CD4-positive, alpha-beta T cell treated with Interleukin-6 at 100 ng/mL for 8 hours (primary cell): ENCODE measurements around the gene COL4A4.

Experiments
- DNase-seq: peaks from one replicate; pipeline ENCODE4 v3.0.0-alpha.2; 2020; ENCODE audit warnings: mixed read lengths, low spot score

COL4A4 gene

GRCh38 chr2:227161947-227162346, 2.1 kb downstream of the COL4A4 start:
- no peak for DNase-seq

- DNase-seq = no peak
Observed at GRCh38 chr2:227160164-227160563, 3.8 kb downstream of the COL4A4 start.

- DNase-seq = no peak
Observed at GRCh38 chr2:227154986-227155774, 8.8 kb downstream of the COL4A4 start.

- no peak for DNase-seq
Observed at GRCh38 chr2:227153758-227154486, 10.1 kb downstream of the COL4A4 start.

- no peak for DNase-seq
Observed at GRCh38 chr2:227153307-227153706, 10.7 kb downstream of the COL4A4 start.

- no peak for DNase-seq
Observed at GRCh38 chr2:227152093-227152766, 11.8 kb downstream of the COL4A4 start.

- no peak for DNase-seq
Observed at GRCh38 chr2:227150222-227150936, 13.6 kb downstream of the COL4A4 start.

GRCh38 chr2:227148106-227148505, 15.9 kb downstream of the COL4A4 start:
- DNase-seq = no peak

GRCh38 chr2:227147023-227147422, 17.0 kb downstream of the COL4A4 start:
- DNase-seq = no peak

- DNase-seq = no peak
Observed at GRCh38 chr2:227146456-227146855, 17.5 kb downstream of the COL4A4 start.

GRCh38 chr2:227143895-227144294, 20.1 kb downstream of the COL4A4 start:
- no peak for DNase-seq

GRCh38 chr2:227141301-227141700, 22.7 kb downstream of the COL4A4 start:
- DNase-seq = no peak

GRCh38 chr2:227134591-227134990, 29.4 kb downstream of the COL4A4 start:
- no peak for DNase-seq

GRCh38 chr2:227132986-227133385, 31.0 kb downstream of the COL4A4 start:
- no peak for DNase-seq

- DNase-seq = no peak
Observed at GRCh38 chr2:227130636-227131035, 33.4 kb downstream of the COL4A4 start.

- no peak for DNase-seq
Observed at GRCh38 chr2:227127201-227127600, 36.8 kb downstream of the COL4A4 start.

GRCh38 chr2:227125506-227125905, 38.5 kb downstream of the COL4A4 start:
- no peak for DNase-seq

GRCh38 chr2:227124811-227125210, 39.2 kb downstream of the COL4A4 start:
- DNase-seq = no peak

- DNase-seq = no peak
Observed at GRCh38 chr2:227123697-227124096, 40.3 kb downstream of the COL4A4 start.

GRCh38 chr2:227118353-227118752, 45.7 kb downstream of the COL4A4 start:
- DNase-seq = no peak

- no peak for DNase-seq
Observed at GRCh38 chr2:227117852-227118251, 46.2 kb downstream of the COL4A4 start.

- DNase-seq = no peak
Observed at GRCh38 chr2:227117027-227117426, 47.0 kb downstream of the COL4A4 start.
